Hematopoietic multipotent progenitor cell treated with erythropoietin and hydrocortisone succinate and interleukin-3 and kit ligand, for 6 days (in vitro differentiated cells): ENCODE measurements around the gene BCR.
A peak's percentile ranks its signal among the peaks of the same experiment; 100 is the strongest.
"Not testable (repeated sequence)": the region's sequence is repeated elsewhere in the genome, so short reads cannot be mapped to it uniquely, and the experiment has no call there.

ENCODE experiments used
- DNase-seq: peaks from one replicate; pipeline ENCODE4 v3.0.0-alpha.2; 2015

Gene BCR

DNA sequence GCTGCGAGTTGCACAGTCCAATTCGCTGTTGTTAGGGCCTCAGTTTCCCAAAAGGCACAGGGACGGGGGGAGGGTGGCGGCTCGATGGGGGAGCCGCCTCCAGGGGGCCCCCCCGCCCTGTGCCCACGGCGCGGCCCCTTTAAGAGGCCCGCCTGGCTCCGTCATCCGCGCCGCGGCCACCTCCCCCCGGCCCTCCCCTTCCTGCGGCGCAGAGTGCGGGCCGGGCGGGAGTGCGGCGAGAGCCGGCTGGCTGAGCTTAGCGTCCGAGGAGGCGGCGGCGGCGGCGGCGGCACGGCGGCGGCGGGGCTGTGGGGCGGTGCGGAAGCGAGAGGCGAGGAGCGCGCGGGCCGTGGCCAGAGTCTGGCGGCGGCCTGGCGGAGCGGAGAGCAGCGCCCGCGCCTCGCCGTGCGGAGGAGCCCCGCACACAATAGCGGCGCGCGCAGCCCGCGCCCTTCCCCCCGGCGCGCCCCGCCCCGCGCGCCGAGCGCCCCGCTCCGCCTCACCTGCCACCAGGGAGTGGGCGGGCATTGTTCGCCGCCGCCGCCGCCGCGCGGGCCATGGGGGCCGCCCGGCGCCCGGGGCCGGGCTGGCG is at the start of gene BCR:
Gene BCR (plus strand): TSS at position 209 of the 592 bp plus-strand sequence. CDS start 452 bp downstream, outside the sequence.
- DNase-seq: peak; percentile 78

DNA sequence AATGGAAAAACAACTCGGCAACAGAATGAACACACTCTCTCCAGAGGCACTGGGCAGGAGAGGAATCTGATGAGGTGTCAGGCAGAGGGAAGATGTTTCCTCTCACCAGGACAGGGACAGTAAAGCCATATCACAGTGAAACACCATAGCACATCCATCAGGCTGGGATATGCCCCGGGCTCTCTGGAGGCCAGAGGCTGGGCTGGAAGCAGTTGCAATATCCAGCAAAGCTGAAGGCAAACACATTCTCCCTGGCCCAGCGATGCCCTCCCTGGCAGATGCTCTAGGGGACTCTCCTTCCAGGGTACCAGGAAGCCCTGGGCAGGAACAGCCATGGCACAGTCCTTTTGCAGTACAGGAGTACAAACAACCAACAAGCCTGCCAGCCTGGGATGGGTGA is 49.6 kb upstream of the BCR start:
- no peak for DNase-seq

DNA sequence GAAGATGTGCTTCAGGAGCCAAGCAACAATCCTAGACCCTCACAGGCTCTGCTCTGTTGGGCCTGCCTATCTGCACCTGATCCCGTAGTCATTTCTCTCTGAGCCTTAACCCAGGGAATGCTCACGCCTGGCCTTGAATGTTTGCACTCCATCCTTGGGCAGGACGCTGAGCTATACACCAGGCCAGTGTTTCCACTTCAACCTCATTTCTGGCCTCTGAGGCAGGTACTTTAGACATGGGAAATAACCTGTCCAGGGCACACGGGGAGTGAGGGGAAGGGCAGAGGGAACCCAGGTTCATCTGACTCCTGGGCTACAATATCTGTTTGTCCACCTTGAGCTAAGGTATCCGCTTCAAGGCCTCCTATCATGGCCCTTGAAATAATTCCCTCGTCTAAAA is 48.4 kb upstream of the BCR start:
- DNase-seq: no peak

DNA sequence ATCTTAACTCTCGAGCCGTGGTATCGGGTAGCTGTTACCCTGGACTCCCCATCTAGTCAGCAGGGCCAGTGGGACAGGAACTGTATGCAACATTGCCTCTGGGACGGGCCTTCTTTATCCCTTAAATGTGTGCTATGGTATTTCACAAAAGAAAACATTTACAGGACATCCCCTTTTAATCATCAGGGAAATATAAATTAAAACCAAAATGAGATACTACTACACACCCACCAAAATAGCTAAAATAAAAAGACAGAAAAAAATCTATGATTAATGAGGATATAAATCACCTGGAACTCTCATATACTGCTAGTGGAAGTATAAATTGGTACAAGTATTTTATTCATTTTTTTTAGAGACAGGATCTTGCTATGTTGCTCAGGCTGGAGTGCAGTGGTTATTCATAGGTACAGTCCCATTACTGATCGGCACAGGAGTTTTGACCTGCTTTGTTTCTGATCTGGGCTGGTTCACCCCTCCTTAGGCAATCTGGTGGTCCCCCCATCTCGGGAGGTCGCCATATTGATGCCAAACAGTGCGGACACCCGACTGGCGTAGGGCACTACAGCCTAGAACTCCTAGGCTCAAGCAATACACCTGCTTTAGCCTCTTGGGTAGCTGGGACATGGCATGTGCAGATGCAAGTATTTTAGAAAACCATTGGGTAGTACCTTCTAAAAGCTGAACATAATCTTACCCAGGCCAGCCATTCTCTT is 47.8 kb upstream of the BCR start:
- DNase-seq: no peak

DNA sequence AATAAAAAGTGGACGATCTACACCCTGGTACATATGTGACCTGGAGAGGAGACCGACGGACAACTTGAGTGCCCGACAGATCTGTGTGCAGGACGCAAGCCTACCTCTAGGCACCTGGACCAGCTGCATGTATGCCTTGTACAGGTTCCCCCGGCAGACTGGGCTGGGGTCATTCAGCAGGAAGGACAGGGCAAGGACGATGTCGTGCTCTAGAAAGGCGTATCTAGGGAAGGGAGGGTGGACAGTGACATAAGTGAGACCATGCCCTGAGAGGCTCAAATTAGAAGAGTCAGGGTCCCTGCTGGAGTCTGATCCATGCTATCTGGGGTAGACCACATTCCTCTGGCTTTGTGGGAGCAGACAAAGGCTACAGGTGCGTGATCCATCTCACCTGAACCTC is 46.4 kb upstream of the BCR start:
- no peak for DNase-seq

DNA sequence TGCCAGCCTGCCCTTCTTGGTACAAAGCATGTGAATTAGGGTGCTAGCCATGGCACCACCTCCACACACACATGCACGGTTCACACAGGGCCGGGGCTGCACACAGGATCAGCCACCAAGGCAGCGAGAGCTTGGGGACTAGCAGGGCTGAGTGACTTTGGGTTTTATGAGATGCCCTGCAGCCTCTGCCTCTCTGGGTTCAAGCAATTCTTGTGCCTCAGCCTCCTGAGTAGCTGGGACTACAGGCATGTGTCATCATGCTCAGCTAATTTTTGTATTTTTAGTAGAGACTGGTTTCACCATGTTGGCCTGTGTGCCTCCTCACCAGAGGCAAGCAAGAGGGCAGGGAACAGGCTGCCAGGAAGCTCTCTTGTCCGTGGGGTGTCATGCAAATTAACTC is 43.3 kb upstream of the BCR start:
- not testable (repeated sequence) for DNase-seq

DNA sequence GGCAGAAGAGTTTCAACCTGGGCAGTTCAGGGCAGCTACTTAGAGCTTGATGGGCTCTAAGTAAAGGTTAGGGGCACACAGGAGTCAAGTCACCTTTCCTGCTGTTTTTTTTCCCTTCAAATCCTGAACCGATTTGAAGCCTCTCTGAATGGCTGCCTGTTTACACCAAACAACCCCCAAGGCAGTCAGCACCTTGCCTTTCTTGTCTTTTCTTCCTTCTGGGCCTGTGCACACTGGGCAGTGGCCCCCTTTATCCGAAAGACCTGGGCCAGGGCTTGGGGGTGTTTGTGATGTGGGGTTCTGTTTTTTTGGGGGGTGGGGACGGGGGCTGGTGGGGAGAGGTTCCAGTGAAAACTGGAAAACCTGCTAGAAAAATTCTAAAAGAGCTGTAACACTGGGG is 42.8 kb upstream of the BCR start:
- DNase-seq: no peak

DNA sequence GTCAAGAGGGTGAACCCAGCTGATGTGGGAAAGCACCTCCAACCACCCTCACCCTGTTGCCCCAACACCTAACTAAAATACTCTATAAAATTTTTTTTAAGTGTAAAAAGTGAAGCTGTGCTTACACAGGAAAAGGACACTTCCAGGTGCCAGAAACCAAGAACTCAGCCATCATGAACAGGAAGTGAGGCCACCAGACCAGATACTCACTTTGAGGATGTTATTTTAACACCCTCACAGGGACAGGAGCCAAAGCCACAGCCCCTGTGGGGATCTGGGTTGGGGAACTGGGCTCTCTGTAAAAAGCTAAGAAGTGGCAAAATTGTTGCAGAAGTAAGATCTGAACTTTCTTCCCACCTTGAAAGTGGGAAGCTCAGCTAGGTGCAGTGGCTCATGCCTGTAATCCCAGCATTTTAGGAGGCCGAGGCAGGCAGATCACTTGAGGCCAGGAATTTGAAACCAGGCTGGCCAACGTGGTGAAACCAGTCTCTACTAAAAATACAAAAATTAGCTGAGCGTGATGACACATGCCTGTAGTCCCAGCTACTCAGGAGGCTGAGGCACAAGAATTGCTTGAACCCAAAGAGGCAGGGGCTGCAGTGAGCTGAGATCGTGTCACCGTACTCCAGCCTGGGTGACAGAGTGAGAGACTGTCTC is 42.3 kb upstream of the BCR start:
- peak; percentile 59 for DNase-seq

DNA sequence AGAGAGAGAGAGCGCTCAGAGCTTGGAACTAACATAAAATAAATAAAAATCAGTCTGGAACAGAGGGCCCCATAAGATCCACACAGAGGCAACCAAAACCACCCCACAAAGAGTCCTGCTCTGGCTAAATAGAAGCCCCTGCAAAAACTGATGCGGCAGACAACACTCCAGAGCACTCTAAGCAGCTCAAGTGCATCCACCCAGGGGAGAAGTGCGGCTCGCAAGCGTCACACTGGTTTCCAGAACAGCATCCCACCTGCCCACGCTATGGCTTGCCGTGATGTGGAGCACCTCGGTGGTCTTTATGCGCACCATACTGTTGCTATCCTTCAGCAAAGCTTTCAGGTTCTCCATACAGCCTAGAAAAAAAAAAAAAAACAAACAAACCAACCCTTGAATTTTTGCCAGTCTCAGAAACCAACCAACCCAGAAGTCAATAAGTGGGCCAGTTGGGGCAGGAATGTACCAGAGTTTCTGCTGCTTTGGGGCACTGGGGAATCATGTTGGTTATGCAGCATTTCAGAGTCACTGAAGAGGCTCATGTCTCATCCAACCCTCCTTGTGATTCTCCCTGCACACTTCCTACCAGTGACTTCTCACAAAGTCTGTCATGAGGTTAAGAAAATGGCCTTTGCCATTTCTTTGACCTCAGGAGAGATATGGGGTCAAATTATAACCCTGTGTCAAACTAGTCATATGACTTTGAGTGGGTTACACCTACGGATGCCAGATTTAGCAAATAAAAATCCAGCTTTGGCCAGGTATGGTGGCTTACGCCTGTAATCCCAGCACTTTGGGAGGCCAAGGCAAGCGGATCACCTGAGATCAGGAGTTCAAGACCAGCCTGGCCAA is 41.5 kb upstream of the BCR start:
- DNase-seq: no peak

DNA sequence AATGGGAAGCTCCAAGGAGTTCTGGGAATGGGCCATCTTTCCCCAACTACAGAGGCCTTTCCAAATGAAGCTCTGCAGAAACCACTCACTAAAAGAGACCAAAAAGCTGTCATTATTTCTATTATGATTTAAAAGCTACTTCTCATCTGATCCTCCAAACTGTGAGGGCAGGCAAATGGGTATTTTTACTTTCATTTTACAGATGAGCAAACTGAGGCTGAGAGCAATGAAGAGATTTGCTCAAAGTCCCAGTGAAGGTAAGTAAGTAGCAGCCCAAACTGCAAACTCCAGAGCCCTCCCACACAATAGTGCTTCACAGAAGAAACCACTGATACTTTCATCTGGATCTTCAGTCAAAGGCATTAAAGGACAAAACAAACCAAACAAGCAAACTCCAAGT is 39.9 kb upstream of the BCR start:
- DNase-seq: no peak

DNA sequence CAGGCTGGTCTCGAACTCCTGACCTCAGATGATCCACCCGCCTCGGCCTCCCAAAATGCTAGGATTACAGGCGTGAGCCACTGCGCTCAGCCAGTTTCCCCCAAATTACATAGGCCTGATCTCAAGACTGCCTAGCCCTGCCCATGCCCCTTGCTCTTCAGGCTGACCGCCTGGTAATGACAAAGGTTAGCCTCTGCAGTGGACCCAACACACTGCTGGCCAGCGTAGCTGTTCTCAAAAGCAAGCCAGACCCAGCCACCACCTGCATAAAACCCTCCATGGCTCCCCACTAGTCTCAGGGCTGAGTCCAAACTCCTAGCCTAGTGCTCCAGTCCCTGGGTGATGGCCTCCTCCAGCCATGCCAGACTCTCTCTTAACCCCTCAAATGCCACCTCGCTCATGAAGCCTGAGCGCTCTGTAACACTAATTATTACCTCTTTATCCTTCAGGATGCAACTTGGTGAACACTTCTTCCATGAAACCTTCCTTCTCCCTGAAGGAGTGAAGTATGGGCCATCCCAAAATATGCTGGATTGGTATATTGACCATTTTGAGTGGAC is 37.7 kb upstream of the BCR start:
- no peak for DNase-seq

DNA sequence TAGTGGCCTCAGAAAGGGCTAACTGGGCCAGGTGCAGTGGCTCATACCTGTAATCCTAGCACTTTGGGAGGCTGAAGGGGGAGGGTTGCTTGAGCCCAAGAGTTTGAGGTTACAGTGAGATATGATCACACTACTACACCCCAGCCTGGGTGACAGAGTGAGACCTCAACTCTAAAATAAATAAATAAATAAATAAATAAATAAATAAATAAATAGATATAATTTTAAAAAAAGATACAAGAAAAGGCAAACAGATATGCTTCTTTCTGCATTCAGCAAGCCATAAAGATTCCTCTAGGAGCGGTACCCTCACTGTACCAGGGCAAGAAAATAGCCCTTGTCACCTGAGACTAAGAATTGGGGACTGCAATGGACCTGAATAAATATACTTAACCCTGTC is 37.2 kb upstream of the BCR start:
- no peak for DNase-seq

DNA sequence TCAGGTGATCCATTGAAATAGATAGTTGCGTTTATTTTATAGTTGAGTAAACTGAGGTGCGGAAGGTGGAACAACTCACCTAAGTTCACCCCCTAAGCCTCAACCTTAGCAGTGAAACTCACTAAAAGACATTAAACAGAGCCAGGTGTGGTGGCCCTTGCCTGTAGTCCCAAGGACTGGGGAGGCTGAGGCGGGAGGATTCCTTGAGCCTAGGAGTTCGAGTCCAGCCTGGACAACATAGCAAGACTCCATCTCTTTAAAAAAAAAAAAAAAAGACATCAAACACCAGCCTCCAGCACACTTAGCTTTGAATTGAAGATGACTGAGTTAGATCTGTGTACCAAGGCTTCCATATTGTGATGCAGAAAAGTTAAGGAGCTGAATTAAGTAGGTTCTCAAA is 35.9 kb upstream of the BCR start:
- no peak for DNase-seq

DNA sequence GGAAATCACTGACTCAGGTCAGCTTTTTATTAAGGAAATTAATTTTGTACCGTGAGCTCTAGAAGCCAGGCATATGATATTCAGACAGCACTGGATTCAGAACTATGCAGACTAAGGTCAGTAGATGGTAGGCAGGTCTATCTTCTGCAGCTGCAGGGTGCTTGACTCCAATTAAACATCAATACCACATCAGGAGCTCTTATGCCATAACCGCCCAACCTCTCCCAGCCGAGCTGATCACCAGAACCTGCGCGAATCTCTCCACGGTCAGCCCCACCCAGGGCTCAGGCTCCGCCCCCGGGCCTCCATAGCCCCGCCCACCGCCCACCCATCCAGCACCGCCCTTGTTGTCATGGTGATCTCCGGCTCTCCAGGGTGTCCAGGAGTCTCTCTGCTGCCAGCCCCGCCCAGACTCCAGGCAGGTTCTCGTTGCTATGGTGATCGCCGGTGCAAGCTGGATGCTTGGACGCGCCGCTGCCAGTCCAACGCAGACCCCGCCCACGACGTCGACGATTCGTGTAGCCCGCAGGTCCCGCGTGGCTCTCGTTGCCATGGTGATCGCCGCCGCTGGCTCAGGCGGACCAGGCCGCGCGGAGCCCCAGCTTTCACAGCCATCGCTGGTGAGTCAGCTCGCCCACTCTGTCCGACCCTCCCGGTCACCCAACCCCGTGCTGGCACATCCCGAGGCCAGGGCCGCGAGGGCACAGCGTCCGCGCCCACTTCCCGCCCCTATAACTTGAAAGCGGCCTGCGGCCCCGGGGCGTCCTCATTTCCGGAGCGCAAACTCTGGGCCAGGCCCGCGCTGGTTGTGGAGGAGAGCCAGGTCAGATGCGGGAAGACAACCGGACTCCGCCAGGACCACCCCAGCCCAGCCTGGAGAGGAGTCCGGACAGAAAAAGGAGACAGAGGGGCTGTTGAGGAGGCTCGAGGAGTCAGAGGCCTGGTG is 35.1 kb upstream of the BCR start, which contains the start of gene RAB36:
Gene RAB36 (plus strand): TSS at position 546 of the 946 bp plus-strand sequence. CDS start 1,140 bp downstream, outside the sequence.
- DNase-seq: peak; percentile 95

DNA sequence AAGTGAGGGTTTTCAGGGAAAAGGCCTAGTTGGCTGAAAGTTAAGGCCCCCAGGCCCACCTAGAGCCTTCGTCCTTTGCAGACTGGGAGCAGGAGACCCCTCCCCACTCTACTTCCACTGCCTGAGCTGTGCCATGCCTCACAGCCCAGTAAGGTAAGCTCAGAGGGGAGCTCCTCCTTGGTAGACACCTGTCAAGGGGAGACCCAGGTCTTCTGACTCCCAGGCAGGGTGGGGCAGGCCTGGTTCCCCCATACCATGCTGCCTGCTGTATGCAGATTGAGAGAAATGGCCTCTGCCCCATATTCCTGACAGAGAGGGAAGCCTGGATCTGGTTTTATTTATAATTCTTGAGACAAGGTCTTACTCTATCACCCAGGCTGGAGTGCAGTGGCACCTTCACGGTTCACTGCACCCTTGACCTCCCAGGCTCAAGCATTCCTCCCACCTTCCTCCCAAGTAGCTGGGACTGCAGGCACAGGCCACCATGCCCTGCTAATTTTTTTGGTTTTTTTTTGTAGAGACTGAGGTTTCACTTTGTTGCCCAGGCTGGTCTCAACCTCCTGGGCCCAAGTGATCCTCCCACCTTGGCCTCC is 34.3 kb upstream of the BCR start:
- no peak for DNase-seq

DNA sequence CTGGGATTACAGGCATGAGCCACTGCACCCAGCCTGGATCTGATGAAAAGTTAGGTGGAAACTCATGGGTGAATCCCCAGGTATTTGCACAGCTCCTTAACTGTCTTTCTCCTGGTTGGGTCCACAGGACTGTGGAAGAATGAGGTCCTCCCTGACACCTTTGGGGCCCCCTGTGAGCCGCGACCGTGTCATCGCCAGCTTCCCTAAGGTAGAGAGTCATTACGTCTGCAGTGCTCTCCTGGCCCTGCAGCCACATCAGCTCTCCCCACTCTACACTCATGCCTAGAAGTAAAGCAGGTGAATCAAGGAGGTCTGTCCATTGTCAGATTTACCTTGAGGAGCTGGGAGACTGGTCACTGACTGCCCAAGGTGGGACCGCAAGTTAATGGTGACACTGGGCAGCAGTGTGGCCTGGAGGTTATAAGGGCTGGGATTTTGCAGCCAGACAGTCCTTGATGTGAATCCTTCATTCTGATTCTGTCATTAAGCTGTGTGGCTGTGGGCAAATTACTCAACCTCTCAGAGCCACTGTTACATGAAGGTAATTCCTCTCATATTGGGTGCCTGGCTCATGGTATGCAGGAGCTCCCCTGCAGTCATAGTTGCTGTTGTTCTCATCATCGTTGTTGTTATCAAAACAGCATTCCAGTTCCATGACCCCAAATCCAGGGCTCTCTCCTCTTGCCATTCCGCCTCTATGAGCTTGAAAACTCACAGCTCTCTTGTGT is 33.7 kb upstream of the BCR start:
- DNase-seq: no peak

DNA sequence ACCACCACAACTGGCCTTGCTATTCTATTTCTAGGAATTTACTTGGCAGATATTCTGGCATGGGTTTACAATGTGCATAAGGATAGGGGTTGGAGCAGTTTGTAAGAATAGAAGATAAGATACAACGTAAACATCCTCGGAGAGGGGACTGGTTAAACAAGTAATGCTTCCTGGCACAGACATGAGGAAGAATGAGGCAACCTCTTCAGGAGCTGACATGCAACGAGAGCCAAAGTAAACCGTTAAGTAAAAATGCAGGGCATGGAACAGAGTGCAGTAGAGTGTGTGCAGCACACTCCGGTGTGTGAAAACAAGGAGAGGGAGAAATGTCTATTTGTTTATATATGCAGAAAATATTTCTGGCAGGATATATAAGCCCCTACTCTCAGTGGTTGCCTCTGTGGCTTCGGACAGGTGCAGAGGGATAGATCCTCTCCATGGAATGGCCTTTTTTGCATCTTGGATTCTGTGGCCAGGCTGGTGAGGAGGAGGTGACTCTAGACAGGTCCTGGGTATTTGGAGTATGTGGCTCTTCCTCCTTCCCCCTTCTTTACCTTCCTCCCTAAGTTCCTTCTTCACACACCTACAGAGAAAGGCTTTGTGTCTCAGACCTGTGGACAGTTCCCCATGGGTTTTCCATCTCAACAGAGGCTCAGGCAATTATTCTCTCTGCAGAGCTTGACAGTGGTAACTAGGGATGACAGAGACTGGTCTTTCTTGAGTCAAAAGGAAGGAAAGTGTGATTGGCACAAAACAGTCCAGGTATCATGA is 32.5 kb upstream of the BCR start:
- DNase-seq: peak; percentile 30

DNA sequence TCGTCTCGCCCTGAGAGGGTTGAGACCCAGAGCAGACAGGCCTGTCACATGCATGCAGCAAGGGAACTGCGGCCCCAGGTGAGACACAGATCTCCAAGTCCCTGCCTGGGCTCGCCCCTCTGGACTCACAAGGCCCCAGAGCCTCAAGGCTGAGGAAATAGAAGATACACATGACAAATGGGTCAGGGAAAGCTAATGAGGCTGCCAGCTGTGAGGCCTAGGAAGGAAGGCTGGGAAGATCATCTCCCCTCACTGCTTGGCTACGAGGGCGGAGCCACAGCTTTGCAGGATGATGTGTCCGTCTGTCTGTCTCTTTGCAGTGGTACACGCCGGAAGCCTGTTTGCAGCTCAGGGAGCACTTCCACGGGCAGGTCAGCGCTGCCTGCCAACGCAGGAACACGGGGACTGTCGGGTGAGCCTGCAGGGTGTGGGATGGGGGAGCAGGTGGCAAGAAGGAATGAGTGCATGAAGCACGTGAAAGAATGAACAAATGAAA is 30.5 kb upstream of the BCR start:
- no peak for DNase-seq

DNA sequence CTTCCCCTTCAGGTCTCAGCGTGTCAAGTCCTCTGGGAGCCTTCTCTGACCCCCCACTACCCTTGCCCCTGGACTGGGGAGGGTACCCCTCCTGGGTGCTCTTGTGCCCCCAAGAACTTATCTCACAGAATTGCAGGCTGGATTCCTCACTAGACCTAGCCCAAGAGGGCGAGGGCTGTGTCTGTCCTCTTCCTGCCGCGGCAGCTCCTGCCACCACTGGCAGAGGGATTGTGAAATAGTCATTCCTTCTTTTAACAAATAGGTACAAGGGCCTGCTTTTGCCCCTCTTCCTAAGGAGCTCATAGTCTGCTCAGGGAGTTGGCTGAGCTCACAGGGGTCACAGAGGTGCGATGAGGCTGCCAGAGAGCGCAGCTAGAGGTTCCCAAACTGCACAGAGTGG is 29.5 kb upstream of the BCR start:
- DNase-seq: no peak

DNA sequence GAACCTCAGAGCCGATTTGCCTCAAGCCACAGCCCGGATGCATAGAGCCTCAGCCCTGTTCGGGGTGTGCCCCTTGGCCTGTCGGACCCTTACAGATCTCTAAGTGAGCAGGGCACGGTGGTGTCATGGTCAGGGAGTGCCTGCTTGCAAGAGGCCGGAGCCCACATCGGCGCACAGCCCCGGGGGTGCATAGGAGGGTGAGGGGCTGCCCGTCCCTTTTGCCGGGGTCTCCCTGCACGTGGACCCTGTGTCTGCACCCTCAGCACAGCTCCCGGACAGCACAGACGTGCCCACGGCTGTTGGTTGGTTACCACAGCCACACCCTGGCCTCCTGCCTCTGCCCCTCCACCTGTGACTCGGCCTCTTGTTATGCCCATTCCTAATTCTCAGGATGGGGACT is 28.5 kb upstream of the BCR start:
- DNase-seq: no peak
